Renal cortex interstitium (tissue), 11 donors: ENCODE results near the gene GPN2. TPM values are rescaled to one million over a fixed set of nuclear protein-coding genes. Genes with fewer than 3 reads are reported as not detected.
A peak's percentile ranks its signal among the peaks of the same experiment; 100 is the strongest.

Source experiments
- DNase-seq, 11 donors: peaks; one replicate each; pipeline ENCODE4 v3.0.0-alpha.2; 2013; ENCODE audit warnings: low read depth in 9 of 11, low spot score in 4 of 11; ENCODE audit errors: extremely low read depth in 1 of 11
- polyA plus RNA-seq, 3 donors: library from polyadenylated mRNA; unstranded; fragments of 120-200 nt; gene quantifications; one replicate each; pipeline ENCODE4 v1.2.1, GENCODE V29; 2013; ENCODE audit not compliant: insufficient read length in 3 of 3

The GPN2 gene
- polyA plus RNA-seq, 3 donors, result 27.2 to 34.5 (median 30.1) TPM

GRCh38 chr1:26826261-26827105 lies 63.6 kb downstream of the GPN2 start, which contains the start of gene ZDHHC18:
TSS of gene ZDHHC18 (plus strand) at chr1:26826688. CDS start at chr1:26826805, 117 bp downstream.
- peak in 10 of 11 donors; percentile 19 to 72 (median 47) for DNase-seq

Other genes with a start within 250 kb of the GPN2 start
- gene ARID1A, start 194.3 kb downstream of the GPN2 start, polyA plus RNA-seq, result 100 to 1,000 TPM in 2 of 3 donors, 10 to 100 TPM in 1; 95.4 to 107 (median 100) TPM
- gene PIGV, start 102.3 kb downstream of the GPN2 start, polyA plus RNA-seq, result 10 to 100 TPM; 16.0 to 19.0 (median 16.0) TPM
- 10 to 100 TPM; 18.2 to 24.6 (median 23.2) TPM for gene ZDHHC18, start 63.6 kb downstream of the GPN2 start, polyA plus RNA-seq
- gene SFN, start 27.1 kb downstream of the GPN2 start, polyA plus RNA-seq, result under 1 TPM; 0.53 to 0.63 (median 0.56) TPM
- gene GPATCH3, start 10.2 kb upstream of the GPN2 start, polyA plus RNA-seq, result 10 to 100 TPM; 14.8 to 15.0 (median 15.0) TPM
- 1 to 10 TPM in 2 of 3 donors, under 1 TPM in 1; 0.72 to 1.3 (median 1.2) TPM for gene NR0B2, start 23.7 kb upstream of the GPN2 start, polyA plus RNA-seq
- 100 to 1,000 TPM in 1 of 3 donors, 10 to 100 TPM in 2; 87.5 to 108 (median 92.3) TPM for gene NUDC, start 31.5 kb upstream of the GPN2 start, polyA plus RNA-seq
- 10 to 100 TPM in 2 of 3 donors, 1 to 10 TPM in 1; 8.0 to 10.4 (median 10.3) TPM for gene KDF1, start 70.2 kb upstream of the GPN2 start, polyA plus RNA-seq
- gene TRNP1, start 103.4 kb upstream of the GPN2 start, polyA plus RNA-seq, result 1 to 10 TPM; 4.6 to 5.4 (median 4.7) TPM
- 1 to 10 TPM in 1 of 3 donors, under 1 TPM in 2; 0.73 to 2.0 (median 0.78) TPM for gene TENT5B, start 122.6 kb upstream of the GPN2 start, polyA plus RNA-seq